Glomerular endothelial cell (primary cell): ENCODE measurements around the gene PELI2. TPM values are rescaled to one million over a fixed set of nuclear protein-coding genes. Genes with fewer than 3 reads are reported as not detected.

Experiments used
- DNase-seq: peaks from one replicate; pipeline ENCODE4 v3.0.0-alpha.2; 2011; ENCODE audit warnings: low read depth, low spot score; ENCODE audit errors: extremely low read depth
- total RNA-seq: library from RNA; depleted of rRNA; stranded (reverse); fragments of >200 nt; gene quantifications from 2 replicates; pipeline ENCODE4 v1.2.3, GENCODE V29; 2015

The PELI2 gene
- total RNA-seq, 1 donor from 2014 or later: 3.7 TPM

DNA sequence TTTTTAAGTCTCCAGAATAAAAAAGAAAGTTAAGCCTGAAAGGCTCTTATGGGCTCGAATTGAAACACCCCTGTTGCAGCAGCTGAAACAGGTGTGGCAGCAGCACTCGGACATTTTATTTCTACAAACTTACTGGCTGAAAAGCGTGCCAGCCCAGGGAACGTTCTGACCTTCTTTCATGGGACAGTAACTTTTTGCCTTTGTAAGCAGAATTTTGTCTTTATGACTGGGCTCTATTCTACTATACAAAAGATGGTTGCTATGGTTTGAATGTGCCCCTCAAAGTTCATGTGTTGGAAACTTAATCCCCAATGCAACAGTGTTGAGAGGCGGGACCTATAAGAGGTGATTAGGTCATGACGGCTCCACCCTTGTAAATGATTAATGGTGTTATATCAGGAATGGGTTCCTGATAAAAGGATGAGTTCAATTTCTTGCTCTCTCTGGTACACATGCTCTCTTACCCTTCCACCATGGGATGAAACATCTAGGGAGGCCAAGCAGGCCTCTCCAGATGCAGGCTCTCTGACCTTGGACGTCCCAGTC is 52.7 kb downstream of the PELI2 start:
- DNase-seq: no peak

DNA sequence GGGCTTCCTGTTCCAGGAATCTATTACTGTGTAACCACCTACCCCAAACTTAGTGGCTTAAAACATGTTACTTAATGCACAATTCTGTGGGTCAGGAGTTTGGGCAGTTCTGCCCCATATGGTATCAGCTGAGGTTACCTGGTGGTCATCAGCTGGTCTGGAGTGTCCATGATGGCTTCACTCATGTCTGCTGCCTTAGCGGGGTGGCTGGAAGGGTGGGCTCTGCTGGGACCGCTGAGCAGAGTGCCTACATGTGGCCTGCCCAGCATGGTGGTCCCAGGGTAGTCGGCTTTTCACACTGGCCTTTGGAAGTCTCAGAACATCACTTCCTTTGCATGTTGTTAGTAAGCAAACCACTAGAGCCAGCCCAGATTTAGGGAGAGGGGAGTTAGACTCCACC is 53.9 kb downstream of the PELI2 start:
- no peak for DNase-seq

DNA sequence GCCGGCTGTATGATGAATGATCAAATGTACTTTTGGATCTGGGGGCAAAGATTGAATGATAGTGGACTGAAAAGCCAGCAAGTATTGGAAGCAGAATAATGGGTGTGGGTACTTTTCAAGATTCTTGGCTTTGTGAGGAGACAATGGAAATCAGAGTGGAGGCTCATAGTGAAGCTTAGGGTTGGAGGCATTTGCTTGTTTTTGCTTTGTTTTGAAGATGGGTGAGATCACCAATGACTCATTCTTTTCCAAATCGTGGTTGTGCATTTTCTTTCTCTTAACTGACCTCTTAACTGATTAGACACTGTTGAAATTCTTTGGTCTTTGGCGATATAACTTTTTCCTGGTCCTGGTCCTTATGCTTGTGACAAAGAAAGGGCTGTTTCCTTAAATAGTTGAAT is 54.4 kb downstream of the PELI2 start:
- DNase-seq: peak; percentile 42

DNA sequence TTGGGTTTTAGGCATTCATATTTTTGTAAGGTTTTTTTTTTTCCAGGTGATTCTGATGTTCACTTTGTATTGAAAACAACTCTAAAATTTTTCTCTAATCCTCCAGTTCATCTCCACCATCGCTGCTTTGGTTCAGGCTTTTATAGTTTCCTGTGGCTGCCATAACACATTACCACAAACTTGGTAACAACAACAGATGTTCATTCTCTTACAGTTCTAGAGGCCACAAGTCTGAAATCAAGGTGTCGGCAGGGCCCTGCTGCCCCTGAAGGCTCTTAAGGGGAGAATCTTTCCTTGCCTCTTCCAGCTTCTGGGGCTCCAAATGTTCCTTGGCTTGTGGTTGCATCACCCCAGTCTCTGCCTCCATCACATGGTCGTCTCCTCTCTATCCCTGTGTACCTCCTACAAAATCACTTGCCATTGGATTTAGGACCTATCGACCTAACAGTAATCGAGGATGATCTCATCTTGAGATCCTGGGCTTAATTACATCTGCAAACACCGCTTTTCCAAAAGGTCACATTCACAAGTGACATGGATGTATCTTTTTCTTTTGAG is 55.2 kb downstream of the PELI2 start:
- no peak for DNase-seq

DNA sequence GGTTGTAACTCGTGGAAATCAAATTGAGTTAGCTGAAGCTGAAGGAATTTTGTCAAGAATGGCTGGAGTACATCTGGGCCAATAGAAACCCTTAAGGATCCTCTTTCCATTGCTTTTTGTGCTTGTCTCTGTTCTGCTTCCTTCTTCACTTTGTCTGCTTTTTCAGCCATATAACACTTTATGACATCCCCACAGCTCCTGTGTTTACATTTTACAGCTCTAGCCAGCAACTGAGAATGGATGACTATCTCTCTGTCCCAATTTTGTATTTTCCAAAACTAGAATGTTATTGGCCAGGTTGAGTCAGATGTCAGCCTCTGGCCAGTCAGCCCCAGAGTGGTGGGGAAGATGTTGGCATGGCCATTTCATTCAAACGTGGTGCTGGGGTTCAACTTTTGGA is 57.6 kb downstream of the PELI2 start:
- DNase-seq: no peak

DNA sequence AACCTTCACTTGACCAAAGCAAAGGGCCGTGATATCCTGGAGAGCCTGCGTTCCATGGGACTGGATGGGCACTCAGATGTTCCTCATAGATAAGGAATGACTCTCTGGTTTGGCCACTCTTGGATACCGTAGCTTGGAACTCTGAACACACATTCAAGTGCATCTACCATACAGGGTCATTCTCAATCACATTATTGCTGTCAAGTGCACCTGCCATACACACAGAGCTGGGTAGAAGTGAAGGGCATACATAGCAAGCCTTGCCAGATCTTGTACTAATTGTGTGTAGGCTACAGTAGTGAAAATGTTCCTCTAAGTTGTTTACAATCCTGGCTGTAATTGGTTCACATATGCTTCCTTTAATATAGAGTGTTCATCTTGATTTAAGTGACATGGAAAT is 58.3 kb downstream of the PELI2 start:
- DNase-seq: no peak

DNA sequence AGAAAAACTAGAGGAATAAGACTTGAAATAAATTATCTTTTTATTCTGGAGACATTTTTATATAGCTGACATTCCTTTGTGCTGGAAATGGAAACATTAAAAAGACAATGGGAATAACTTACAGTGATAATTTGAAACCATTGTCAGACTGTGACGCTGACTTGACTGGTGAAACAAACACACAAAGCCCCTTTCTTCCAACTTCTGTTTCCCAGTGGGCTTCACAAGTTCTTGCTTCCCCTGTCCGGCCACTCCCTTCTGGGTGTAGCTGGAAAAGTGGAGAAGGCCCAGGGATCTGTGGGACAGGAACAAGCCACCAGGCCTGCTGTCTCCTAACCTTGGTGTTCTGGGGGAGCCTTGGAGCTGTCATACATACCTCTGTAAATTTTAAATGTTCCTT is 58.8 kb downstream of the PELI2 start:
- DNase-seq: no peak

DNA sequence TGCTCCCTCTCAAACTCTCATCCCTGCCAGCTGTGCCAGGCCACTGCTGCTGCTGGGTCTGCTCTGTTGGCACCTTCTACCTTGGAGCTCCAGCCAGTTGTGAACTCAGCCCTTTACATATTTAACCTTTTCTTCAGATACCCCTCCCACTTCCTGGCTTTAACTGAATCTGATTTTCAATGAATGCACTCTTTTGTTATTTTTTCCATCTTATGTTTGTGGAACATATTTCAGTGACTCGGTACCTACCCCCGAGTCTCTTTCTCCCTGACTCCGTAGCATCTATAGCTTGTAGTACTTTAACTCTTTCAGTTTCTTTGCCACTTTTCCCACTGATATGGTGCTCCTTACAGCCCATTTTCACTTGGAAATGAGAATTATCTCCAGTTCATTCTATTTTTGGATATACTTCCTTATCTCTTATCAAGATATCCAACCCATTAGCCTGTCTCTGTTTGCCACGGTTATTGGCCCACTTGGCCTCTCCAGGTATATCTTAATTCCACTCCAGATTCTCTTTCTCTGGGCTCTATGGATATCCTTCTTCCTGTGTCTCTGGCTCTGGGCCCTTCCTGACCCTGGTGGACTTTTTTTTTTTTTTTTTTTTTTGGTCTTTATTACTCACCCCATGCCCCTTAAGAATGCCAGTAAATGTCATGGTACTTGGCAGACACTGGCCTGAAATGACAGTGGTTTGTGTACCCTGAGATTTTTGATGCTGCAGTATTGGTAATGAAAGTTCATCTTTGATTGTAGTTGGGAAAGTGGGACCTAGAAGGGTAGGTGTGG is 62.7 kb downstream of the PELI2 start:
- no peak for DNase-seq

DNA sequence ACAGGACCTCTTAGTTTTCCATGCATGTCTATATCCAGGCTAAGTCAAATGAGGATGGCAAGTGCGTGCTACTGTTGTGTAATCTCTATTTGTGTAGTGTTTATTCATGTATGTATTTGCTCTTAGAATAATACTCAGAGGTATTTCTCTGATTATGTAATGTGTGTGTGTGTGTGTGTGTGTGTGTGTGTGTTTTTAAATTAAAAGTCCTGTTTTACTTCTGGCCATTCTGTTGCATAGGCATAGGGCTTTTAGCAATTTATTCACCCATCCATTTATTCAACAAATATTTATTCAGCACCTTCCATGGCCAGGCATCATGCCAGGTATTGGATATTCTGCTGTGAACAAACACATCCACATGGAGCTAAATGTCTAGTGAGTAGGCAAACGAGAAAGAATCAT is 63.5 kb downstream of the PELI2 start:
- DNase-seq: no peak

DNA sequence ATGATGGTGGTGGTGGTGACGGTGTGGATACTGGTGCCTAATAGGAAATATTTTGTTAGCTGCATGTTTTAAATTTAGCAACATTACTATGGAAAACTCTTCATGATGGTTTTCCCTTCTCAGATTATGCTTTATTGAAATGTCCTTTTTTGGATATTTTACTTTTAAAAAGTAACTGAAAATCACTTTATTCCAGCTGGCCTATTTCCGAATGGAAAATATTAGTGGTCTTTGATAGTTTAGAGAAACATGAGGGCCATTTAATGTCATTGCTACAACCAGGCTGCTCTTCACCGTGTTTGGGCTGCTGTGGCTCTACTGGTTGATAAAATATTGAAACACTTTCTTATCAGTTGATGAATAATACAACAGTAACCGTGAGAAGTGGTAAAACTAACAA is 64.2 kb downstream of the PELI2 start:
- DNase-seq: no peak

DNA sequence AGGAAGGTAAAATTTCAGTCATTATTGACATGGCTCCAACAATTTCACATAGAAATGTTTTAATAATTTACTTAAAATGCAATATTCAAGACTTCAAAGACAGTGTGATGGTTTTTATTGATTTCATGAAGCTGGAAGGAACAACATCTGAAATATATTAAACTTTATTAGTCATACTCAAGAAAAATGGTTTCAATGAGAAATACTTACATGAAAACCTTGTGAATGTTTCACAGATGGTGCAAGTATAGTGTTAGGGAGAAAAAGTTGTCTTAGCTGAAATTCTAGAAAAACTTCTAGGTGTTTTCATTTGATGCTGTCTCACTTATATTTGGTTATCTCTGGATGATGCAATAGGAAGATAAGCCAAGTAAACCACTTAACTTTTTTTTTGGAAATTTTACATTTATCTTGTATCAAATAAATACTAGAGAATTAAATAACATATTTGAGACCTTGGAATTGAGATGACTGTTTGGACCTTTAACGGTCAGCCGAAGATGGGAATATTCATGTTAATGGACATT is 65.5 kb downstream of the PELI2 start:
- no peak for DNase-seq

DNA sequence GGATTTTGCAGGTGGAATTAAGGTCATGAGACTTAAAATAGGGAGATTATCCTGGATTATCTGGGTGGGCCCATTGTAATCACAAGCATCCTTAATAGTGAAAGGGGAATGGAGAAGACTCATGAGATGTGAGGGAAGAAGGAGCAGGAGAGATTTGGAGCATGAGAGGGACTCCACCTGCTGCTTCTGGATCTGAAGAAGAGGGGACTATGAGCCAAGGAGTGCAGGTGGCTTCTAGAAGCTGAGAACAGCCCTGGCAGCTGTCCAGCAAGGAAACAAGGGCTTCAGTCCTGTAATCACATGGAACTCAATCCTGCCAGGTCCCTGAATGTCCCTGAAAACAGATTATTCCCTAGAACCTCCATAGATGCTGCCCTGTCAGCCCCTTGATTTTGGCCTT is 67.8 kb downstream of the PELI2 start:
- DNase-seq: no peak

DNA sequence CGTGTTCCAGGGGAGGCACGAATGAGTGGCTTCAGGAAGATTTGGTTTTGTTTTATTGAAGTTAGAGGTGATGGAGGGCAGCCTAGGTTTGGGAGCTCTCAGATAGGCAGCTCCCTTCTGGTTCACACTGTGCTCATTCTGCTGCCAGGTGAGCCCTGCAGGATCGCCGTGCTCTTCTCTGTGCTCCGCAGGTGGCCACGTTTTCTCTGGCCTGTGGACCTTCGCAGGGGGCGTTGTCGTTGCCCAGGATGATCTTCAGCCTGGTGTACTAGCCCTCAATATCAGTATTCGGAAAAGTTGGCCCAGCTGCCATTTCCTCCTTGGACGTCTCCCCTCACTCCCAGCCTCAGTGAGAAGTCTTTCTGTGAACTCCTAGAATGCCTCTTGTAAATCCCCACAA is 69.5 kb downstream of the PELI2 start:
- no peak for DNase-seq

DNA sequence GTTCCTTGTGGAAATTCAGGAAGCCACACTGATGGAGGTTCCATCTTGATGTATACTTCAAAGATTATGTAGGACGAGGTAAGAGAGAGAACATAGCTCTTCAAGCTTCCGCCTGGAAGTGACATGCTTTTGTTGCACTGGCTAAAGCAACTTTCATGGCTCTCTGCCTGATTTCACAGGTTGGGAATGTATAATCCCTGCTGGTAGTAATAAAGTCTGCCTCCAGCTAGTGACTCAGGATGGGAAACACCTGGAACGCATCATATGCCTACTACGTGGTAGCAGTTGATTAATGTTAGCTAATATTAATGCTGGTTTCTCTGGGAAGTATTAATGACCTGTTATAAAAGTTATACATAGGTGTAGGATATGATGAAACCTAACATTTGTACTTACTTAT is 71.1 kb downstream of the PELI2 start:
- DNase-seq: peak; percentile 9

DNA sequence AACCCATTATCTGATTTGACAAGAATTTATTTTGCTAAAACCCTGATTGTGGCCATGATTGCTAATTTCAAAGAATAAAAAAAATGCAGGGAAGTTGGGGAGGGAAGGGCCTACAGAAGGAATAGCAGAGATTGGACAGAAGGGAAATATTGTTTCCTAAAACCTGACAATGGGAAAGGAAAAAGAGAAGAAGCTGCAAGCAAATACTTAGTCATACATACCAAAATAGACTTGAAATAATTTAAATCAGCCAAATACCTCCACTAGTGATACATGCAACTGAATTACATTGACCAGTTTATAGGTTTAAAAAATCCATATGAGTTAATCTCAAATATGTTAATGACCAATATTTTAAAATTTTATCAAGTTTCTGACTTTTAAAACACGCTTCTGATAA is 75.1 kb downstream of the PELI2 start:
- no peak for DNase-seq

DNA sequence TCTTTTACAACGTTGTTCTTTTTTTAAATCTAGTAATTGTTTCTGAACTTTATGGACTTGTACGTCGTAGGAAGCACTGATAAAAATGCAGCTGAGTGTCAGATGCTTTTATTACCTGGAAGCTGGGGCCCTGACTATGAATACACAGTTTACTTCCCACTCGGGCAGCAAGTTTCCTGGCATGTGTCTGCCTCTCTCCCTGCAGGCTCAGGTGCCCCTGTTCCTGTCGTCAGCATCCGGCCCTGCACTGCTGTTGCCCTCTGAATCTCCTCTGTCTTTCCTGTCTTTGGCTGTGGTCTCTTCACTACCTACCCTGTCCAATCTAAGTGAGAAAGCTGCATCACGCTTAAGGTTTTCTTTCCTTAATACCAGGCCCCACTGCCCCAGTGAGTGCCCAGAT is 75.8 kb downstream of the PELI2 start:
- no peak for DNase-seq

DNA sequence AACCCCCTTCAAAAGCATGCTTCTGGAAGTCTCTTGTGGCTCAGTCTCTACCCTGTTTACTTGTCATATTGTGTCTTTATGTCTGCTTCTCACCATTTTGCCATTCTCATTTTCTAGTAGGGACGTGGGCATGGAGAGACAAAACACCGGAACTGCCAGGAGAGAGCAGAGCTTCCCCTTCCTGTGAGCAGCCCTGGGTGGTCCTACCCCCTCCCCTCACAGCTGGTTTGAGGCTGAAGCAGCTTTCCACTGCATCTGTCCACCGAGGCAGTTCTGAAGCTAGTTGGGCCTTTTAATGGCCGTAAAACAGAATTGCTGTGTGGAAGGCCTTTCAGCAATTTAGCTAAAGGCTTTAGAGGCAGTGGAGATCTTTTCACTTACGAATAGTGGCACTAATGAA is 77.0 kb downstream of the PELI2 start:
- no peak for DNase-seq

DNA sequence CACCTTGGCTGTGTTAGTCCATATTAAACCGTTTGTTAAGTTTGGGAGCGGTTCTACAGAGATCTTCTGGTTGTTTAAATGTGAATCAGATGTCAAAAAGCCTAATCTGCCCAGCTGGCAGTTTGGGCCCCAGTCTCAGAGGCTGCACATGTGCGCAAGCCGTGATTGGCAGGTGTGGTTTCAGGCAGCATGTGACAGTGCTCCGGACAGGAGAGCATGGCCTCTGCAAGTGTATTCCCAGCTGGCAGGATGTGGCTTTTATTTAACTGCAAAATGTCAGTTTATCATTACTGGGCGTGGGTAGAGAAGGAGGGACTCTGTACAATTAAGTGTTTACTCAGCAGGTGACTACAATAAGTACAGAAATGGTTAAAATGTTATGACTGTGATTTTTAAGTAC is 77.5 kb downstream of the PELI2 start:
- DNase-seq: no peak

DNA sequence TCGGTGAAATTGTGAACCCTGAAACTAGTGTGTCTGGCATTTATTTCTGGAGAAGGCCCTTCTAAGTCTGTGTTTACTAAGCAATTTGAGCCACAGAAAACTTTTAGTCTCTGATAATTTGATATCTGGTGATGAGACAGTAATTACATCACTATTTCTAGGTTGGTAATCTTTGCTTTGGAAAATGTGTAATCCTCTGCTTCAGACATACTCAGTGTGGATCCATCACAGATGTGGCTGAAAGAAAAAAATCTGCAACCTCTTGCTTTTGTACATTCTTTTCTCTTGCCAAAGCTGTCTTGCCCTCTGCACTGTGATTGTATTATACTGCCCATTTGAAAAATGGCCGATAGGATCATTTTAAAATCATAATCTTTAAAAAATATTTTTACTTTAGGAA is 78.1 kb downstream of the PELI2 start:
- no peak for DNase-seq

DNA sequence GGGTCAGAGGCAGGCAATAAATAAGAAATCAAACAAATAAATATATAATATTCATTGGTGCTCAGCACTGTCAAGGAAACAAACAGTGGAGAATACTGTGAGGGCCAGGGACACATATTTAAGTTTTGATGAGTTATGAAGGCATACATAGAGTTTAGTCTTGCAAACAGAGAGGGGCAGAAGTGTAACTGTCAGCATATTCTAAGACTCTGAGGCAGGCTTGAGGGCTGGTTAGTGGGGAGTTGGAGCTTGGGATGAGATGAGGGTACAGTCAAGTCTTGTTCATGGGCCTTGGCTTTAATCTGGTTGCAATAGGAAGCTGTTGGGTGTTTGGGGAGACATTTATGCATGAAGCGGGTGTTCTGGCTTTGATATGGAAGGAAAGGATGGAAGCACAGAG is 78.9 kb downstream of the PELI2 start:
- DNase-seq: no peak

DNA sequence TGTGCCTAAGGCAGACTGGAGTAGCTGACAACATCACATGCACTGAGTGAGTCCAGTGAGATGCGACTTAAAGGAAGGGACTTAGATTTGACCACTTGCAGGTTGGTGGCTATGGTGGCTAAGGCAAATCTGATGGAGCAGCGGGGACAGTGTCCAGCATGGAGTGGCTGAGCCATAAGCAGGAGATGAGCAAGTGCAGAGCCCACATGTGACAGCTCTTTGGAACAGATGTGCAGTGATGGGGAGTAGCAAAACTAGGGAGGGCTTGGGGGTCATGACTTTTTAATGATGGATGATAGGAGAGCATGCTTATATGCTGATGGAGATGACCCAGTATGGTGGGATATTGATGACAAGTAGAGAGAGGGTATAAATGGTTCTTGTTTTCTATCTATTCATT is 80.2 kb downstream of the PELI2 start:
- no peak for DNase-seq
